Mesothelial cell of epicardium (in vitro differentiated cells): Measurements from ENCODE around the gene HIVEP3. TPM values are rescaled to one million over a fixed set of nuclear protein-coding genes. Genes with fewer than 3 reads are reported as not detected.
A peak's percentile ranks its signal among the peaks of the same experiment; 100 is the strongest.

Experiments used
- DNase-seq, 2 experiments: peaks; one replicate each; pipeline ENCODE4 v3.0.0; 2021; ENCODE audit warnings: low spot score in 2 of 2; ENCODE audit not compliant: unreplicated experiment in 2 of 2
- H3K27ac Mint-ChIP-seq: 2 replicates; pipeline ENCODE4 v1.8.0; 2021; ENCODE audit warnings: mixed read lengths
- H3K27me3 Mint-ChIP-seq: 2 replicates; pipeline ENCODE4 v1.8.0; 2021; ENCODE audit warnings: low read depth, mixed read lengths
- H3K36me3 Mint-ChIP-seq: 2 replicates; pipeline ENCODE4 v1.8.0; 2021; ENCODE audit warnings: mixed read lengths
- H3K4me1 Mint-ChIP-seq: 2 replicates; pipeline ENCODE4 v1.8.0; 2021; ENCODE audit warnings: mixed read lengths
- H3K4me3 Mint-ChIP-seq: 2 replicates; pipeline ENCODE4 v1.8.0; 2021; ENCODE audit warnings: mild to moderate bottlenecking, moderate library complexity, mixed read lengths
- H3K9me3 Mint-ChIP-seq: 2 replicates; pipeline ENCODE4 v1.8.0; 2021; ENCODE audit warnings: mixed read lengths
- CTCF ChIP-seq: fragments of 200-600 bp; sonication (generic); IDR thresholded peaks from one replicate; pipeline ENCODE4 v1.5.0; 2021; ENCODE audit warnings: antibody characterized with exemption; ENCODE audit not compliant: unreplicated experiment
- total RNA-seq: library from RNA; stranded (reverse); gene quantifications from 3 replicates; pipeline ENCODE4 v1.2.1, GENCODE V29; 2021

Gene HIVEP3
- total RNA-seq, 1 donor from 2014 or later, result 8.9 TPM

- TF ChIP-seq CTCF, result no peak
- no peak for DNase-seq
- Mint-ChIP-seq H3K27ac (no peak overlapping the region), H3K36me3 (no peaks in the 10 kb centered on the region), H3K27me3 (no peaks in the 10 kb centered on the region), H3K4me1 (no peaks in the 10 kb centered on the region), H3K9me3 (no peaks in the 10 kb centered on the region), H3K4me3 (no peak overlapping the region)
Observed at GRCh38 chr1:41811051-41811795, 107.5 kb downstream of the HIVEP3 start.

GRCh38 chr1:41810446-41810845 is 108.3 kb downstream of the HIVEP3 start:
- TF ChIP-seq CTCF, result no peak
- Mint-ChIP-seq H3K27ac (no peak overlapping the region), H3K36me3 (no peaks in the 10 kb centered on the region), H3K9me3 (no peaks in the 10 kb centered on the region), H3K4me3 (no peak overlapping the region), H3K27me3 (peaks cover 2% of the 10 kb centered on the region), H3K4me1 (no peaks in the 10 kb centered on the region)
- DNase-seq, result peak in 1 of 2 experiments; percentile 66

- H3K36me3 Mint-ChIP-seq, result no peaks in the 10 kb centered on the region
- H3K27me3 Mint-ChIP-seq, result peaks cover 2% of the 10 kb centered on the region
- DNase-seq, result no peak
- H3K4me3 Mint-ChIP-seq, result no peak overlapping the region
- no peaks in the 10 kb centered on the region for H3K9me3 Mint-ChIP-seq
- no peaks in the 10 kb centered on the region for H3K4me1 Mint-ChIP-seq
- H3K27ac Mint-ChIP-seq, result no peak overlapping the region
- TF ChIP-seq CTCF, result no peak
Observed at GRCh38 chr1:41809692-41810091, 109.0 kb downstream of the HIVEP3 start.

- DNase-seq, result no peak
- Mint-ChIP-seq H3K4me3 (no peak overlapping the region), H3K9me3 (no peaks in the 10 kb centered on the region), H3K36me3 (no peaks in the 10 kb centered on the region), H3K27ac (no peak overlapping the region), H3K4me1 (no peaks in the 10 kb centered on the region), H3K27me3 (peaks cover 2% of the 10 kb centered on the region)
- TF ChIP-seq CTCF, result no peak
Observed at GRCh38 chr1:41807390-41807789, 111.3 kb downstream of the HIVEP3 start.

GRCh38 chr1:41806472-41807155 is 112.1 kb downstream of the HIVEP3 start:
- H3K27ac Mint-ChIP-seq, result no peak overlapping the region
- TF ChIP-seq CTCF, result no peak
- no peak overlapping the region for H3K4me3 Mint-ChIP-seq
- no peaks in the 10 kb centered on the region for H3K36me3 Mint-ChIP-seq
- H3K27me3 Mint-ChIP-seq, result peaks cover 2% of the 10 kb centered on the region
- DNase-seq, result no peak
- H3K4me1 Mint-ChIP-seq, result no peaks in the 10 kb centered on the region
- no peaks in the 10 kb centered on the region for H3K9me3 Mint-ChIP-seq
